ENCODE data around the gene VSNL1.
A peak's percentile ranks its signal among the peaks of the same experiment; 100 is the strongest.

VSNL1 gene

GRCh38 chr2:17584689-17585088, 44.2 kb downstream of the VSNL1 start:
- TF ChIP-seq, protein P1, sequence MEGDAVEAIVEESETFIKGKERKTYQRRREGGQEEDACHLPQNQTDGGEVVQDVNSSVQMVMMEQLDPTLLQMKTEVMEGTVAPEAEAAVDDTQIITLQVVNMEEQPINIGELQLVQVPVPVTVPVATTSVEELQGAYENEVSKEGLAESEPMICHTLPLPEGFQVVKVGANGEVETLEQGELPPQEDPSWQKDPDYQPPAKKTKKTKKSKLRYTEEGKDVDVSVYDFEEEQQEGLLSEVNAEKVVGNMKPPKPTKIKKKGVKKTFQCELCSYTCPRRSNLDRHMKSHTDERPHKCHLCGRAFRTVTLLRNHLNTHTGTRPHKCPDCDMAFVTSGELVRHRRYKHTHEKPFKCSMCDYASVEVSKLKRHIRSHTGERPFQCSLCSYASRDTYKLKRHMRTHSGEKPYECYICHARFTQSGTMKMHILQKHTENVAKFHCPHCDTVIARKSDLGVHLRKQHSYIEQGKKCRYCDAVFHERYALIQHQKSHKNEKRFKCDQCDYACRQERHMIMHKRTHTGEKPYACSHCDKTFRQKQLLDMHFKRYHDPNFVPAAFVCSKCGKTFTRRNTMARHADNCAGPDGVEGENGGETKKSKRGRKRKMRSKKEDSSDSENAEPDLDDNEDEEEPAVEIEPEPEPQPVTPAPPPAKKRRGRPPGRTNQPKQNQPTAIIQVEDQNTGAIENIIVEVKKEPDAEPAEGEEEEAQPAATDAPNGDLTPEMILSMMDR (IDR thresholded peaks at IDR 0.05; ENCODE audit: unreplicated experiment in 3 of 3), result no peak
- H3K4me1 Mint-ChIP-seq, result no peaks in the 10 kb centered on the region
- H3K4me3 Mint-ChIP-seq, result no peak overlapping the region
- no peak overlapping the region for H3K27ac Mint-ChIP-seq
- H3K27me3 Mint-ChIP-seq (ENCODE audit: low read depth), result peaks cover 3% of the 10 kb centered on the region
- H3K9me3 Mint-ChIP-seq, result no peaks in the 10 kb centered on the region
- no peaks in the 10 kb centered on the region for H3K36me3 Mint-ChIP-seq (ENCODE audit: low read depth)

DNA sequence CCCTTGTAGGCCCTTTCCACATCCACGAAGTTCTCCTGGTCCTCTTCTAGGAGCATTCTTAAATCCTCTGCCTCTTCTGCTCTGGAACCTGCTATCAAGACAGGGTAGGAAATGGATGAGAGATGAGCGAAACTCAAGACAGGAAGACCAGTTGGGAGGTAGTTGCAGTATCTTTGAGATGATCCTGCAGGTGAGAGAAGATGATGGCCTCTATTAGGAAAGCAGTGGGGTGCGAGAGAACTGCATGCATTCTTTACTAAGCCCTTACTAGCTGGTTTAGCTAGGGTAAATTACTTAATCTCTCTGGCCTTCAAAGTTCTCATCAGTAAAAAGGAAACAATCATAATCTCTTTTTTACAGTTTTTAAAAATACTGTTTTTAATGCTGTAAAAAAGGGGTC, 47.0 kb downstream of the VSNL1 start:
- H3K4me3 Mint-ChIP-seq, result no peak overlapping the region
- TF ChIP-seq, protein P1 (IDR thresholded peaks at IDR 0.05; ENCODE audit: unreplicated experiment in 3 of 3), result no peak
- H3K27ac Mint-ChIP-seq, result no peak overlapping the region
- H3K9me3 Mint-ChIP-seq, result no peaks in the 10 kb centered on the region
- peaks cover 3% of the 10 kb centered on the region for H3K27me3 Mint-ChIP-seq (ENCODE audit: low read depth)
- H3K4me1 Mint-ChIP-seq, result peaks cover 9% of the 10 kb centered on the region
- H3K36me3 Mint-ChIP-seq (ENCODE audit: low read depth), result no peaks in the 10 kb centered on the region

DNA sequence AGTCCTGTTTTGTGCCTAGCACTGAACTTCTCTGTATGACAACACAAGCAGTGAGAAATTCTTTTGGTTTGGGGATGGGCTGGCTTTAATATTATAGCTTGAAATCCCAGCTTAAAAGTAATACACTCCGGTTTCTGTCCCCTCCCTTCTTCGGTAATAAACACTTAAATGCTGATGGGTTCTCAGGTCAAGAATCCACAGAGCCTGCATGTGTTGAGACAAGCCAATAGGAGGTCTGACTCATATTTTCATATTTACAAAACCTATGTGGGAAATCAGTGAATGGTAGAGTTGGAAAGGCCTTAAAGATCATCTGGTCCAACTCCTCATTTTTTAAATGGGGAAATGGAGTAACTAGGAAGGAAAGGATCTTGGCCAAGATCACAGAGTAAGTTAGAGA, 47.5 kb downstream of the VSNL1 start:
- H3K27me3 Mint-ChIP-seq (ENCODE audit: low read depth), result peaks cover 3% of the 10 kb centered on the region
- peaks cover 9% of the 10 kb centered on the region for H3K4me1 Mint-ChIP-seq
- no peak overlapping the region for H3K4me3 Mint-ChIP-seq
- H3K27ac Mint-ChIP-seq, result no peak overlapping the region
- TF ChIP-seq, protein P1 (IDR thresholded peaks at IDR 0.05; ENCODE audit: unreplicated experiment in 3 of 3), result no peak
- H3K9me3 Mint-ChIP-seq, result no peaks in the 10 kb centered on the region
- H3K36me3 Mint-ChIP-seq (ENCODE audit: low read depth), result no peaks in the 10 kb centered on the region

DNA sequence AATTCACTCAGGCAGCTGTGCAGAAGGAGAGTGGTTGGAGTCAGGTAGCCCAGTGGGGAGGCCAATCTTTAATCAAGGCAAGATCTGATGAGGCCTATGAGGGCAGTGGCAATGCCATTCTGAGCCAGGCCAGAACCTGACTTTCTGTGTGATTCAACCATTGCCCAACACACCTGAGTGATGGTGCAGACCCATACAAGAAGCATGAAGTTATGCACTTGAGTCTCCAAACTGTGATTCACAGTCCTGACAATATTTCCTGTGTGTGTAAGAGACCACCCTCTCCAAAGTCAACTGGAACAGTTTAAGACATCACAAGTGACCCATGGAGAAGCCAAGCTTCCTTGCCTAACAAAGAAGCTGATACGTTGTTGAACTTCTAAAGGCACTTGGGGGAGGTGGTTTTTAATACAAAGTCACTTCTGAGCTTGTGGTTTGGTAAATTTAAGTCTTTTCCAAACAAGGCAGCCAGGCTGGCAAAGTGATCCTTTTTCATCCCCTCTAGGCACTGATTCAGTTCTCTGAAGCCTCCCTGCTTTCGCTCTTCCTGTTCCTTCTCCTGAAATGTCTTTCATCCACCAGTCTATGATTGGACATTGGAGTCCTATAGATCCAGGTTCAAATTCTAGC, 49.0 kb downstream of the VSNL1 start:
- no peak overlapping the region for H3K4me3 Mint-ChIP-seq
- TF ChIP-seq, protein P1 (IDR thresholded peaks at IDR 0.05; ENCODE audit: unreplicated experiment in 3 of 3), result no peak
- H3K27me3 Mint-ChIP-seq (ENCODE audit: low read depth), result no peaks in the 10 kb centered on the region
- peaks cover 20% of the 10 kb centered on the region for H3K4me1 Mint-ChIP-seq
- no peak overlapping the region for H3K27ac Mint-ChIP-seq
- no peaks in the 10 kb centered on the region for H3K36me3 Mint-ChIP-seq (ENCODE audit: low read depth)
- no peaks in the 10 kb centered on the region for H3K9me3 Mint-ChIP-seq

GRCh38 chr2:17590342-17590911, 49.9 kb downstream of the VSNL1 start:
- Mint-ChIP-seq H3K4me1 (peaks cover 28% of the 10 kb centered on the region), H3K27me3 (ENCODE audit: low read depth) (peaks cover 5% of the 10 kb centered on the region), H3K4me3 (no peak overlapping the region), H3K9me3 (no peaks in the 10 kb centered on the region), H3K36me3 (ENCODE audit: low read depth) (no peaks in the 10 kb centered on the region), H3K27ac (no peak overlapping the region)
- TF ChIP-seq, protein P1 (IDR thresholded peaks at IDR 0.05; ENCODE audit: unreplicated experiment in 3 of 3), result no peak

DNA sequence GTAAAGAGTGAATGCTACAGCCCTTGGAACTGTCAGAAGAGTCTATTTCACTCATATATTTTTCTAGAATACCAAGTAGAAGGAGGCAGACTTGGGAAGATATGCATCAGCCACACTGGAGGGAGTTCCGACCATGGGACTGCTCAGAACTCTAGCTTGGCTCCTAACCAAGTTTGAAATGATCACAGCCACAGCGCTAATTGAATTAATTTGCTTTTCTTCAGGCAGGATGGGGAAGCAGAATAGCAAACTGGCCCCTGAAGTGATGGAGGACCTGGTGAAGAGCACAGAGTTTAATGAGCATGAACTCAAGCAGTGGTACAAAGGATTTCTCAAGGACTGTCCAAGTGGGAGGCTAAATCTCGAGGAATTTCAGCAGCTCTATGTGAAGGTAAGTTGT, 51.4 kb downstream of the VSNL1 start:
- H3K4me3 Mint-ChIP-seq, result no peak overlapping the region
- peak overlapping the region in 1 of 3 experiments; percentile 41 for H3K27ac Mint-ChIP-seq
- no peaks in the 10 kb centered on the region for H3K9me3 Mint-ChIP-seq
- no peaks in the 10 kb centered on the region for H3K36me3 Mint-ChIP-seq (ENCODE audit: low read depth)
- TF ChIP-seq, protein P1 (IDR thresholded peaks at IDR 0.05; ENCODE audit: unreplicated experiment in 3 of 3), result no peak
- H3K27me3 Mint-ChIP-seq (ENCODE audit: low read depth), result peaks cover 5% of the 10 kb centered on the region
- H3K4me1 Mint-ChIP-seq, result peaks cover 28% of the 10 kb centered on the region

All from nephron (organoid).